Lower leg skin (tissue), 4 donors: ENCODE data around the gene FBLN2. TPM values are rescaled to one million over a fixed set of nuclear protein-coding genes. Genes with fewer than 3 reads are reported as not detected.

Experiments used
- DNase-seq, 2 donors: peaks; one replicate each; pipeline ENCODE4 v3.0.0-alpha.2; 2019; ENCODE audit warnings: low spot score in 2 of 2
- H3K4me3 ChIP-seq: fragments of 200-600 bp; sonication (generic); 2 replicates; pipeline ENCODE4 v1.5.1; 2017; ENCODE audit warnings: mild to moderate bottlenecking, low read depth; ENCODE audit not compliant: poor library complexity, severe bottlenecking
- CTCF ChIP-seq, 3 donors: fragments of 450-650 bp; IDR thresholded peaks; one replicate each; pipeline ENCODE4 v1.5.1; 2016; ENCODE audit warnings: antibody characterized with exemption in 3 of 3, mild to moderate bottlenecking in 3 of 3, moderate library complexity in 2 of 3
- POLR2A ChIP-seq, 2 donors: fragments of 450-650 bp; IDR thresholded peaks; one replicate each; pipeline ENCODE4 v1.6.1; 2016 to 2017; ENCODE audit warnings: antibody characterized with exemption in 2 of 2, mild to moderate bottlenecking in 1 of 2, moderate library complexity in 1 of 2
- WGBS, 2 donors: methylation state at CpG; one replicate each; pipeline ENCODE4 v1.1.5; 2018; 5-methylcytosine and 5-hydroxymethylcytosine counted together
- intact Hi-C: fragments of 100-400 bp; cut with DNase I; formaldehyde crosslinking; loops from one replicate; pipeline ENCODE4 v1.15.0; 2023; ENCODE audit warnings: low total_unique reads
- total RNA-seq, 4 donors: library from RNA; depleted of rRNA; stranded (reverse); fragments of >200 nt; gene quantifications; one replicate each; pipeline ENCODE4 v1.1.0, GENCODE V29; 2016

Gene FBLN2
- total RNA-seq, 4 donors from 2014 or later, result 40.1 to 153 (median 64.0) TPM

DNA sequence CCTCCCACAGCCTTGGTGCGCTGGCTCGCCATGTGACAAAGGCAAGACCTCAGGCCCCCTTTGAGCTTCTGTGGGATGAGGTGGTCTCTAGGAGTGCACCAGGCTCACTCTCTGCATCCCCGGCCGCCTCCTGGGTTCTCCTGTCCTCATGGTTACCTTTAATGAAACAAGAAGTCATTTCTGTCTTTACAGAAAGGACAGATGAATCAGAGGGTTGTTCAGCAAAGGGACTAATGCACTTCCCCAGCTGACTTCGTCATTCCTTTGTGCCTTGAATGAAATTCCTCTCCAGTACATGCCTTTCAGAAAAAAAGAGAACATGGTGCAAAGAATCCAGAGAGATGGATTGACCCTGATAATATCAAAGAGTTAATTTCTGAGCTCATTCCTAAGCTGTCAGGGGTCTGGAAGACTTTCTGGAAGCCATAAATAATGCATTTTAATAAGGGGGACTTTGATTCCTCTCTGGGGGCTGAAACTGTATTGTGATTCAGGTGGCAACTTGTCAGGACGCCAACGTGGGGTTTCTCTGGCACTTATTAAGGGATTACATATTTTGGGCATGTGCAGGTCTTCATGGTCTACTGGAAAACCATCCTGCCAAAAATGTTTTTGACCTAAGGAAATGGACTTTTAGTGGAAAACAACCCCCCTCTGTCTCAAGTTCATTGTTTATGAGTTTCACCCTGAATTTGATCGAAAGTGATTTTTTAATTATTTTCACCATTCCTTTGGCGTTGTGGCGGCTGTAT, 122.7 kb downstream of the FBLN2 start:
- no peak for DNase-seq
- TF ChIP-seq CTCF (IDR thresholded peaks at IDR 0.05), result no peak
- TF ChIP-seq POLR2A (IDR thresholded peaks at IDR 0.05), result no peak
- H3K4me3 ChIP-seq, result no peak overlapping the region
- intact Hi-C loops, result no loop called here
- WGBS, 2 donors, result 53 to 55% methylated on average over 10 of the region's 10 CpGs

DNA sequence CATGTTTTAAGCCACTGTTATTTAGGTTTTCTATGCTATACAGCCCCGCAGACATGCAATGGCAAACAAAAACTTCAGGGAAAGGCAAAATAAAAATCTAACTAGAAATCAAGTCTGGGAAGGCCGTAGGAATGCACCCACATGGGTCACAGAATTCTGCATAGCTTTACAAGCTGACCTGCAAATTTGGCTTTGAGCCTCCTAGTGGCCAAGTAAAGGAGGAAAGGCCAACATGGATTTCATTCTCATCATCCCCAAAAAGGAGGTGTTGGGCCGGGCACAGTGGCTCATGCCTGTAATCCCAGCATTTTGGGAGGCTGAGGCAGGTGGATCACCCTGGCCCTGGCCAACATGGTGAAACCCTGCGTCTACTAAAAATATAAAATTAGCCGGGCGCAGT, 124.3 kb downstream of the FBLN2 start:
- DNase-seq, result no peak
- WGBS, 2 donors, result 90 to 91% methylated on average over 6 of the region's 6 CpGs
- H3K4me3 ChIP-seq, result no peak overlapping the region
- intact Hi-C loops, result no loop called here
- TF ChIP-seq CTCF (IDR thresholded peaks at IDR 0.05), result no peak
- no peak for TF ChIP-seq POLR2A (IDR thresholded peaks at IDR 0.05)

DNA sequence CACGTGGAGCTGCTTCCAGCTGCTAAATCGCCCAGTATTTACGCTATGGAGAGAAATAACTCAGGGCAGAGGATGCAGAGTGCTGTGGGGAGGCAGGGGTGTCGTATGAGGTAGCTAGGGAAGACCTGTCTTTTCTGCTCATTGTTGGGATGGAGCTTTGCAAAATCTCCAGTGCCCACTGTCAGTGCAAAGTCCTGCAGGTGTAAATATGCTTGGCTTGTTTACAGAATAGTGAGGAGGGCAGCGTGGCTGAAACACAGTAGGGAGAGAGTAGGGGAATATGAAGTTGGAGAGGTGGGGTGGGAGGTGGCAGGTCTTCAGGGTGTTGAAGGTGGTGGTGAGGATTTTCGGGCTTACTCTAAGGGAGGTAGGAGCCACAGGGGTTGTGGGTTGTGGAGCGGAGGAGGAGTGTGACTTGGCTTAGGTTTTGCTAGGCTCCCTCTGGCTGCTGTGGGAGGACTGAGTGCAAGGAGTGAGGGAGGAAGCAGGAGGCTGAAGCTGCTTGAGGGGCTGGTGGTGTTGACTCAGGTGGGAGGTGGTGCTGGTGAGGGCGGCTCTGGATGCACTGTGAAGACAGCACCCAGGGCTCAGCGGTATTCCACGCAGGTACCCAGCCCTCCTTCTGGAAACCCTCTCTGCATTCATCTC, 125.7 kb downstream of the FBLN2 start:
- H3K4me3 ChIP-seq, result no peak overlapping the region
- 65 to 73% methylated on average over 10 of the region's 10 CpGs for WGBS, 2 donors
- intact Hi-C loops, result no loop called here
- no peak for TF ChIP-seq CTCF (IDR thresholded peaks at IDR 0.05)
- TF ChIP-seq POLR2A (IDR thresholded peaks at IDR 0.05), result no peak
- no peak for DNase-seq

GRCh38 chr3:13676356-13677017, 127.6 kb downstream of the FBLN2 start:
- intact Hi-C loops, result no loop called here
- TF ChIP-seq POLR2A (IDR thresholded peaks at IDR 0.05) (no peak), CTCF (IDR thresholded peaks at IDR 0.05) (no peak)
- WGBS, 2 donors, result 75 to 76% methylated on average over 9 of the region's 9 CpGs
- DNase-seq, result no peak
- no peak overlapping the region for H3K4me3 ChIP-seq

- 85 to 87% methylated on average over 4 of the region's 4 CpGs for WGBS, 2 donors
- H3K4me3 ChIP-seq, result no peak overlapping the region
- intact Hi-C loops, result no loop called here
- no peak for TF ChIP-seq POLR2A (IDR thresholded peaks at IDR 0.05)
- TF ChIP-seq CTCF (IDR thresholded peaks at IDR 0.05), result no peak
- DNase-seq, result no peak
Measured at GRCh38 chr3:13677272-13677671, 128.3 kb downstream of the FBLN2 start.
